Measurements from ENCODE around the gene FNDC5. TPM values are rescaled to one million over a fixed set of nuclear protein-coding genes. Genes with fewer than 3 reads are reported as not detected.

The FNDC5 gene
- total and polyA plus RNA-seq, 9 of the 15 experiments (the other 6 are each of a cell fraction or from before 2014, with no cell fraction given): 0.06 to 2.1 (median 0.22) TPM

GRCh38 chr1:32878637-32879041 lies 7.9 kb upstream of the FNDC5 start:
- CTCF ChIA-PET (ENCODE audit: low intra/inter-chr PET ratio): interaction anchor here (3.6 kb wide), 1 partner anchor 208 kb away, joined by 29 read pairs; no protein-coding TSS in a partner anchor
- POLR2A ChIA-PET: interaction anchor here (0.5 to 0.6 kb wide), 2 partner anchors 9 to 78 kb away, joined by 3 read pairs; no protein-coding TSS in a partner anchor
- H3K36me3 ChIP-seq (ENCODE audit: control insufficient read depth, insufficient read depth, low read length): no peaks in the 10 kb centered on the region
- TF ChIP-seq, protein P1, sequence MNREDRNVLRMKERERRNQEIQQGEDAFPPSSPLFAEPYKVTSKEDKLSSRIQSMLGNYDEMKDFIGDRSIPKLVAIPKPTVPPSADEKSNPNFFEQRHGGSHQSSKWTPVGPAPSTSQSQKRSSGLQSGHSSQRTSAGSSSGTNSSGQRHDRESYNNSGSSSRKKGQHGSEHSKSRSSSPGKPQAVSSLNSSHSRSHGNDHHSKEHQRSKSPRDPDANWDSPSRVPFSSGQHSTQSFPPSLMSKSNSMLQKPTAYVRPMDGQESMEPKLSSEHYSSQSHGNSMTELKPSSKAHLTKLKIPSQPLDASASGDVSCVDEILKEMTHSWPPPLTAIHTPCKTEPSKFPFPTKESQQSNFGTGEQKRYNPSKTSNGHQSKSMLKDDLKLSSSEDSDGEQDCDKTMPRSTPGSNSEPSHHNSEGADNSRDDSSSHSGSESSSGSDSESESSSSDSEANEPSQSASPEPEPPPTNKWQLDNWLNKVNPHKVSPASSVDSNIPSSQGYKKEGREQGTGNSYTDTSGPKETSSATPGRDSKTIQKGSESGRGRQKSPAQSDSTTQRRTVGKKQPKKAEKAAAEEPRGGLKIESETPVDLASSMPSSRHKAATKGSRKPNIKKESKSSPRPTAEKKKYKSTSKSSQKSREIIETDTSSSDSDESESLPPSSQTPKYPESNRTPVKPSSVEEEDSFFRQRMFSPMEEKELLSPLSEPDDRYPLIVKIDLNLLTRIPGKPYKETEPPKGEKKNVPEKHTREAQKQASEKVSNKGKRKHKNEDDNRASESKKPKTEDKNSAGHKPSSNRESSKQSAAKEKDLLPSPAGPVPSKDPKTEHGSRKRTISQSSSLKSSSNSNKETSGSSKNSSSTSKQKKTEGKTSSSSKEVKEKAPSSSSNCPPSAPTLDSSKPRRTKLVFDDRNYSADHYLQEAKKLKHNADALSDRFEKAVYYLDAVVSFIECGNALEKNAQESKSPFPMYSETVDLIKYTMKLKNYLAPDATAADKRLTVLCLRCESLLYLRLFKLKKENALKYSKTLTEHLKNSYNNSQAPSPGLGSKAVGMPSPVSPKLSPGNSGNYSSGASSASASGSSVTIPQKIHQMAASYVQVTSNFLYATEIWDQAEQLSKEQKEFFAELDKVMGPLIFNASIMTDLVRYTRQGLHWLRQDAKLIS (CRISPR knock-in tag; IDR thresholded peaks at IDR 0.05): no peak
- no peak for TF ChIP-seq TEAD2 (tag; IDR thresholded peaks at IDR 0.05)
- TF ChIP-seq U2AF1 (optimal IDR thresholded peaks at IDR 0.05; ENCODE audit: low read depth, low read length): no peak
- TF ChIP-seq, protein P2, sequence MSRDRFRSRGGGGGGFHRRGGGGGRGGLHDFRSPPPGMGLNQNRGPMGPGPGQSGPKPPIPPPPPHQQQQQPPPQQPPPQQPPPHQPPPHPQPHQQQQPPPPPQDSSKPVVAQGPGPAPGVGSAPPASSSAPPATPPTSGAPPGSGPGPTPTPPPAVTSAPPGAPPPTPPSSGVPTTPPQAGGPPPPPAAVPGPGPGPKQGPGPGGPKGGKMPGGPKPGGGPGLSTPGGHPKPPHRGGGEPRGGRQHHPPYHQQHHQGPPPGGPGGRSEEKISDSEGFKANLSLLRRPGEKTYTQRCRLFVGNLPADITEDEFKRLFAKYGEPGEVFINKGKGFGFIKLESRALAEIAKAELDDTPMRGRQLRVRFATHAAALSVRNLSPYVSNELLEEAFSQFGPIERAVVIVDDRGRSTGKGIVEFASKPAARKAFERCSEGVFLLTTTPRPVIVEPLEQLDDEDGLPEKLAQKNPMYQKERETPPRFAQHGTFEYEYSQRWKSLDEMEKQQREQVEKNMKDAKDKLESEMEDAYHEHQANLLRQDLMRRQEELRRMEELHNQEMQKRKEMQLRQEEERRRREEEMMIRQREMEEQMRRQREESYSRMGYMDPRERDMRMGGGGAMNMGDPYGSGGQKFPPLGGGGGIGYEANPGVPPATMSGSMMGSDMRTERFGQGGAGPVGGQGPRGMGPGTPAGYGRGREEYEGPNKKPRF (IDR thresholded peaks at IDR 0.05; ENCODE audit: low read depth, low read length): no peak
- TF ChIP-seq ZNF707 (CRISPR knock-in tag; conservative IDR thresholded peaks at IDR 0.05): no peak
- TF ChIP-seq MYBL2 (IDR thresholded peaks at IDR 0.05; ENCODE audit: low read depth): no peak
- no peak for TF ChIP-seq MYBL2 (CRISPR knock-in tag; IDR thresholded peaks at IDR 0.05; ENCODE audit: borderline replicate concordance)
- no peak for TF ChIP-seq HMG20A (CRISPR knock-in tag; conservative IDR thresholded peaks at IDR 0.05)
- no peak for TF ChIP-seq DDX20 (tag; IDR thresholded peaks at IDR 0.05; ENCODE audit: low read depth)
- TF ChIP-seq, protein P3, sequence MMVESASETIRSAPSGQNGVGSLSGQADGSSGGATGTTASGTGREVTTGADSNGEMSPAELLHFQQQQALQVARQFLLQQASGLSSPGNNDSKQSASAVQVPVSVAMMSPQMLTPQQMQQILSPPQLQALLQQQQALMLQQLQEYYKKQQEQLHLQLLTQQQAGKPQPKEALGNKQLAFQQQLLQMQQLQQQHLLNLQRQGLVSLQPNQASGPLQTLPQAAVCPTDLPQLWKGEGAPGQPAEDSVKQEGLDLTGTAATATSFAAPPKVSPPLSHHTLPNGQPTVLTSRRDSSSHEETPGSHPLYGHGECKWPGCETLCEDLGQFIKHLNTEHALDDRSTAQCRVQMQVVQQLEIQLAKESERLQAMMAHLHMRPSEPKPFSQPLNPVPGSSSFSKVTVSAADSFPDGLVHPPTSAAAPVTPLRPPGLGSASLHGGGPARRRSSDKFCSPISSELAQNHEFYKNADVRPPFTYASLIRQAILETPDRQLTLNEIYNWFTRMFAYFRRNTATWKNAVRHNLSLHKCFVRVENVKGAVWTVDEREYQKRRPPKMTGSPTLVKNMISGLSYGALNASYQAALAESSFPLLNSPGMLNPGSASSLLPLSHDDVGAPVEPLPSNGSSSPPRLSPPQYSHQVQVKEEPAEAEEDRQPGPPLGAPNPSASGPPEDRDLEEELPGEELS (CRISPR knock-in tag; IDR thresholded peaks at IDR 0.05; ENCODE audit: borderline replicate concordance): no peak
- TF ChIP-seq ZNF785 (CRISPR knock-in tag; IDR thresholded peaks at IDR 0.05): no peak
- TF ChIP-seq XRCC5 (IDR thresholded peaks at IDR 0.05; ENCODE audit: low read depth, low read length): no peak
- no peak overlapping the region for H3K4me2 ChIP-seq (ENCODE audit: insufficient read depth, low read length)
- DNase-seq (ENCODE audit: extremely low read depth in 1 of 4, low spot score in 3 of 4): peak in 1 of 4 experiments; percentile 12
- no peak for FAIRE-seq
- H3K27ac ChIP-seq (ENCODE audit: extremely low read depth, low read depth, low read length): no peak overlapping the region
- H2AFZ ChIP-seq (ENCODE audit: low read depth, low read length): no peak overlapping the region
- peaks cover 2 to 10% of the 10 kb centered on the region in 2 experiments; a peak in 3 of 5 replicates for H3K4me1 ChIP-seq (replicated peaks in 1 of 2; ENCODE audit: control insufficient read depth in 2 of 2, insufficient read depth in 2 of 2, low read length in 2 of 2)
- in situ Hi-C loops (cut with MboI) (loop anchor here (25.0 kb wide), 1 partner anchor 734 kb away; no protein-coding TSS in a partner anchor), intact Hi-C loops (cut with micrococcal nuclease) (no loop called here)
- no TSS peak for BruUV-seq (replicated peaks)
- H3K4me3 ChIP-seq: no peak overlapping the region
- H3K79me2 ChIP-seq (ENCODE audit: control insufficient read depth, insufficient read depth, low read length): no peaks in the 10 kb centered on the region
- peaks cover 19 to 44% of the 10 kb centered on the region in 2 experiments for H3K27me3 ChIP-seq (ENCODE audit: control insufficient read depth in 2 of 2, insufficient read depth in 2 of 2, low read length in 2 of 2)
- WGBS (ENCODE audit: insufficient coverage, low coverage, missing lambda C conversion rate): under 1% methylated on average over 5 of the region's 5 CpGs
- no peaks in the 10 kb centered on the region for H3K9me1 ChIP-seq (ENCODE audit: control insufficient read depth, insufficient read depth, low read length)
- ATAC-seq: no peak; the same call in 2 of the 3 replicates
- H3K9ac ChIP-seq (ENCODE audit: insufficient read depth in 1 of 2, low read depth in 2 of 2, low read length in 2 of 2): no peak overlapping the region
- H4K20me1 ChIP-seq (replicated peaks; ENCODE audit: control insufficient read depth, insufficient read depth, low read length): peaks cover 29% of the 10 kb centered on the region
- no peaks in the 10 kb centered on the region for H3K9me3 ChIP-seq (replicated peaks; ENCODE audit: control insufficient read depth, insufficient read depth, low read depth, low read length)

All from K562 (cell line).